Smooth muscle cell (in vitro differentiated cells): ENCODE data around the gene S100A2. TPM values are rescaled to one million over a fixed set of nuclear protein-coding genes. Genes with fewer than 3 reads are reported as not detected.

Experiments
- DNase-seq: peaks from one replicate; lab custom pipeline; 2025; ENCODE audit not compliant: unreplicated experiment; lab: John Stamatoyannopoulos, UW
- H2AFZ ChIP-seq: fragments of 200-600 bp; sonication (generic); 2 replicates; pipeline ENCODE4 v1.6.0; 2016; ENCODE audit warnings: antibody characterized with exemption, low read depth, mild to moderate bottlenecking
- H3F3A ChIP-seq: fragments of 200-600 bp; sonication (generic); 2 replicates; pipeline ENCODE4 v1.6.0; 2017; ENCODE audit warnings: antibody characterized with exemption, low read depth
- H3K27ac ChIP-seq: fragments of 200-600 bp; sonication (generic); 2 replicates; pipeline ENCODE4 v1.5.1; 2016; ENCODE audit warnings: low read depth, mild to moderate bottlenecking
- H3K27me3 ChIP-seq: fragments of 200-600 bp; sonication (generic); 2 replicates; pipeline ENCODE4 v1.6.1; 2016; ENCODE audit warnings: low read depth, mild to moderate bottlenecking
- H3K36me3 ChIP-seq: fragments of 200-600 bp; sonication (generic); 2 replicates; pipeline ENCODE4 v1.5.1; 2016; ENCODE audit warnings: low read depth
- H3K4me1 ChIP-seq: fragments of 200-600 bp; sonication (generic); 2 replicates; pipeline ENCODE4 v1.5.1; 2016; ENCODE audit warnings: low read depth
- H3K4me2 ChIP-seq: fragments of 200-600 bp; sonication (generic); 2 replicates; pipeline ENCODE4 v1.6.0; 2016; ENCODE audit warnings: mild to moderate bottlenecking
- H3K4me3 ChIP-seq: fragments of 200-600 bp; sonication (generic); 2 replicates; pipeline ENCODE4 v1.5.1; 2016; ENCODE audit warnings: mild to moderate bottlenecking
- H3K79me2 ChIP-seq: fragments of 200-600 bp; sonication (generic); 2 replicates; pipeline ENCODE4 v1.6.0; 2016; ENCODE audit warnings: low read depth, mild to moderate bottlenecking
- H3K9ac ChIP-seq: fragments of 200-600 bp; sonication (generic); 2 replicates; pipeline ENCODE4 v1.6.0; 2016; ENCODE audit warnings: low read depth
- H3K9me3 ChIP-seq: fragments of 200-600 bp; sonication (generic); replicated peaks from 2 replicates; pipeline ENCODE4 v1.5.1; 2016; ENCODE audit warnings: low read depth
- H4K20me1 ChIP-seq: fragments of 200-600 bp; sonication (generic); 2 replicates; pipeline ENCODE4 v1.6.0; 2016; ENCODE audit warnings: low read depth
- CTCF ChIP-seq: fragments of 200-600 bp; sonication (generic); IDR thresholded peaks from 2 replicates; pipeline ENCODE4 v1.5.1; 2017; ENCODE audit warnings: borderline replicate concordance, mild to moderate bottlenecking, antibody characterized with exemption; ENCODE audit not compliant: insufficient read depth, poor library complexity, severe bottlenecking
- WGBS: methylation state at CpG from one replicate; pipeline ENCODE4 v1.1.7; 2016; ENCODE audit warnings: low lambda C conversion rate; 5-methylcytosine and 5-hydroxymethylcytosine counted together
- polyA plus RNA-seq: library from polyadenylated mRNA; unstranded; fragments of >200 nt; fragmentation: Nextera tagmentation; extraction: Ambion mirVana; gene quantifications from 2 replicates; pipeline ENCODE4 v1.2.1, GENCODE V29; 2016
- total RNA-seq: library from RNA; depleted of rRNA; stranded (reverse); fragments of >200 nt; gene quantifications from 2 replicates; pipeline ENCODE4 v1.2.3, GENCODE V29; 2014

S100A2 gene
- total and polyA plus RNA-seq, 2 experiments from 2014 or later, result 7.3 to 16.6 TPM

GRCh38 chr1:153519242-153519641, 46.4 kb downstream of the S100A2 start:
- Histone ChIP-seq H3K4me2 (no peak overlapping the region), H2AFZ (no peak overlapping the region), H3K27ac (no peak overlapping the region), H3F3A (no peaks in the 10 kb centered on the region), H3K9me3 (no peaks in the 10 kb centered on the region), H3K36me3 (no peaks in the 10 kb centered on the region), H3K79me2 (no peaks in the 10 kb centered on the region), H3K9ac (no peak overlapping the region), H3K4me3 (no peak overlapping the region), H3K4me1 (no peaks in the 10 kb centered on the region), H3K27me3 (no peaks in the 10 kb centered on the region), H4K20me1 (no peaks in the 10 kb centered on the region)
- no peak for TF ChIP-seq CTCF
- WGBS, result 85% methylated on average over 3 of the region's 3 CpGs
- no peak for DNase-seq

GRCh38 chr1:153515504-153516394, 49.9 kb downstream of the S100A2 start:
- Histone ChIP-seq H3K4me2 (no peak overlapping the region), H4K20me1 (no peaks in the 10 kb centered on the region)
- WGBS, result 55% methylated on average over 8 of the region's 8 CpGs

DNA sequence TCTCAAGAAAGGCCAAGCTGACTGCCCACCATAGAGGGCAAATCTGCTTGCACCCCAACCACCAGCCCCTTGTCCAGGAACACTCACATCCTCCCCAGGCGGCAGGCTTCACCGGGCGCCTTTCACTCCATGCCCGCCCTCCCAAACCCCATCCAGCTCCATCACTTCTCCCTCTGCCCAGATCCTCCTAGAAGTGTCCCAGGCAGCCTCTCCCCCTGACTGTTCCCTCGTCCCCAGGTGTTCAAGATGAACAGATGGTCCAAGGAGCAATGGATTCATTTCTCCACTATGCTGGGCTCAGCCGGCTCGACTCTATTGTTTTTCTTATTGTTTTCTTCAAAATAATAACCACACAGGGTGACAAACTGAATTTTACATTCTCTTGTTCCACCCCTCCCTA, 52.0 kb downstream of the S100A2 start:
- Histone ChIP-seq H3K4me1 (no peaks in the 10 kb centered on the region), H3K79me2 (no peaks in the 10 kb centered on the region), H3K4me3 (no peak overlapping the region), H3K9ac (no peak overlapping the region), H4K20me1 (no peaks in the 10 kb centered on the region), H3K4me2 (no peak overlapping the region), H3K9me3 (no peaks in the 10 kb centered on the region), H3K27me3 (no peaks in the 10 kb centered on the region), H3K36me3 (no peaks in the 10 kb centered on the region), H3F3A (no peaks in the 10 kb centered on the region), H3K27ac (no peak overlapping the region), H2AFZ (no peak overlapping the region)
- no peak for DNase-seq
- WGBS, result 99% methylated on average over 7 of the region's 7 CpGs
- TF ChIP-seq CTCF, result no peak

More at GRCh38 chr1:153515504-153516394, 49.9 kb downstream of the S100A2 start:
- DNase-seq, result no peak
- Histone ChIP-seq H3K36me3 (no peaks in the 10 kb centered on the region), H3K4me1 (no peaks in the 10 kb centered on the region), H3K9me3 (no peaks in the 10 kb centered on the region), H3F3A (no peaks in the 10 kb centered on the region), H3K79me2 (no peaks in the 10 kb centered on the region), H3K4me3 (no peak overlapping the region), H2AFZ (no peak overlapping the region), H3K9ac (no peak overlapping the region), H3K27me3 (no peaks in the 10 kb centered on the region), H3K27ac (no peak overlapping the region)
- TF ChIP-seq CTCF, result no peak
